ENCODE results near the gene PPWD1.
A peak's percentile ranks its signal among the peaks of the same experiment; 100 is the strongest.

The PPWD1 gene
- 58.6 to 76.9 (median 62.1) reads per million in 3 donors for total RNA-seq

DNA sequence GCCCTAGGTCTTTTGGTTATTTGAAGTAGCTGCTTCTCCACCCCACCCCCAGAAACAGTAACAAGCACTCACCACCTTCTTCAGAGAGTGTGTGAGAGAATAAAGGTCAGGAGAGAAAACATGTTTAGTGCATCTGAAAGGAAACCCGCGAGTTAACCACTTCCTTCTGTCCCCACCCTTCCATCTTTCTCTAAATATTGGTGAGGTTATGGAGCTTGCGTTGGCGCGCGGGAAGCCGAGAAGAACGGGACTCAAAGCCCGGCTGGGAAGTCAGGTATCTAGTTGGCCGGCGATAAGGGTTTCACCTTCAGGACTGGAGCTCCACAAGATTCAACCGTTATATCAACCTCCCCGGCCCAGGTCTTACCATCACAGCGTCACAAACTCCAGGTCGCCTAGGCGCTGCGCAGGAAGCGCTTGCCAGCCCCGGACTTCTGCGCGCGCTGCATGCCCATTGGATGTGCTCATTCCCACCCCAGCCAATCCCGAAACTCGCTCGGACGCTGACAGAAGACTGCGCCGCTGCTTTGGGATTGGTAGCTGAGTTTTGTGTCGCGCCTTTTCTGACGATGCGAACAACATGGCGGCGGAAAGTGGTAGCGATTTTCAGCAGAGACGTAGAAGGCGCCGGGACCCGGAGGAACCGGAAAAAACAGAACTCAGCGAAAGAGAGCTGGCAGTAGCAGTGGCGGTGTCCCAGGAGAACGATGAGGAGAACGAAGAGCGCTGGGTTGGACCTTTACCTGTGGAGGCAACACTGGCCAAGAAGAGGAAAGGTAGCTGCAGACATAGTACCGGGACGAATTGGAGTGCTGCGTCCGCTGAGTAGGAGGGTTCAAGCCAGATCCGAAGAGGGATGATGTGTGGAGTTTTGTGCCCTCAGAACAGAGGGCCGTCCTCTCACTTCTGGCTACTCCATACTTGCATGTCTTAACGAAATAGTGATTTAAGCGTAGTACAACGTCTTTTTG is at the start of gene PPWD1, which contains the start of gene CENPK:
Gene PPWD1, plus strand, starts transcription at position 566 of the 971 bp plus-strand sequence. Its CDS starts 15 bp downstream, at position 581.
Gene CENPK, minus strand, starts transcription at position 438 of the 971 bp plus-strand sequence. CDS start 8,261 bp downstream, outside the sequence.
- Histone ChIP-seq H3K4me1 (ENCODE audit: control insufficient read depth, insufficient read depth, low read length, poor library complexity, severe bottlenecking) (no peaks in the 10 kb centered on the region), H3K4me3 (ENCODE audit: insufficient read depth, low read depth, low read length, poor library complexity, severe bottlenecking) (peak within 1 kb of the TSS; percentile 85), H3K9me3 (ENCODE audit: control insufficient read depth, low read length) (no peaks in the 10 kb centered on the region), H3K27ac (ENCODE audit: insufficient read depth, low read length, poor library complexity, severe bottlenecking) (peak within 1 kb of the TSS; percentile 92), H3K27me3 (replicated peaks; ENCODE audit: control insufficient read depth, insufficient read depth, low read length, poor library complexity, severe bottlenecking) (no peaks in the 10 kb centered on the region), H3K36me3 (ENCODE audit: control insufficient read depth, insufficient read depth, low read length) (peaks cover 4% of the 10 kb centered on the region)
- DNase-seq = peak; percentile 90 to 92 (median 91)

DNA sequence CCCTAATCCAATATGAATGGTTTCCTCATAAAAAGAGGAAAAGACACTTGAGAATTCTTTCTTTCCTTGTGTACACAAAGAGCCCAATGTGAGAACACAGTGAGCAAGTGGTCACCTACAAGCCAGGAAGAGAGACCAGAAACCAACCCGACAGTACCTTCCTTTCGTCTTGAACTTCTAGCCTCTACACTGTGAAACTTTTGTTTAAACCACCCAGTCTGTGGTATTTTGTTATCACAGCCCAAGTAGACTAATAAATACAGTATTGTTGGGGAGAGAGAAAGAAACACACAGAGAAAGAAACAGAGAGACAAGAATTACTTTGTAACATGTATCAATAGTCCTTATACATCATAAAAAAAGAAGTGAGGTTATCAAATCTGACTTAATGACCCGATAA is 37.4 kb upstream of the PPWD1 start:
- Histone ChIP-seq H3K27me3 (replicated peaks; ENCODE audit: control insufficient read depth, insufficient read depth, low read length, poor library complexity, severe bottlenecking) (no peaks in the 10 kb centered on the region), H3K27ac (ENCODE audit: insufficient read depth, low read length, poor library complexity, severe bottlenecking) (no peak overlapping the region), H3K4me1 (ENCODE audit: control insufficient read depth, insufficient read depth, low read length, poor library complexity, severe bottlenecking) (no peaks in the 10 kb centered on the region), H3K36me3 (ENCODE audit: control insufficient read depth, insufficient read depth, low read length) (peaks cover 3% of the 10 kb centered on the region), H3K4me3 (ENCODE audit: insufficient read depth, low read depth, low read length, poor library complexity, severe bottlenecking) (no peak overlapping the region), H3K9me3 (ENCODE audit: control insufficient read depth, low read length) (no peaks in the 10 kb centered on the region)
- no peak for DNase-seq

DNA sequence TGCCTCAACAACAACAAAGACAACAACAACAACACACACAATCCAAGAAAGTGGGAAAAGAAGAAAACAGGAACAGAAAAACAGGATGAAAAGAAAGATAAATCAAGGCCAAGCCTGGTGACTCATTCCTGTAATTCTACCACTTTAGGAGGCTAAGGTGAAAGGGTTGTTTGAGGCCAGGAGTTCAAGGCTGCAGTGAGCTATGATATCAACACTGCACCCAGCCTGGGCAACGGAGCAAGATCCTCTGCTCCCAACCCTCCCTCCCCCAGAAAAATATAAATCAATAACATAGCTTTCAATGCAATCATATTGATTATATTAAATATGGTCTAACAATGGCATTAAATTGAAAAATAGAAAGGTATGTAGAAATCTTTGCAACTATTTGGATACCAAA is 32.2 kb upstream of the PPWD1 start:
- Histone ChIP-seq H3K27ac (ENCODE audit: insufficient read depth, low read length, poor library complexity, severe bottlenecking) (no peak overlapping the region), H3K4me3 (ENCODE audit: insufficient read depth, low read depth, low read length, poor library complexity, severe bottlenecking) (no peak overlapping the region), H3K4me1 (ENCODE audit: control insufficient read depth, insufficient read depth, low read length, poor library complexity, severe bottlenecking) (no peaks in the 10 kb centered on the region), H3K27me3 (replicated peaks; ENCODE audit: control insufficient read depth, insufficient read depth, low read length, poor library complexity, severe bottlenecking) (no peaks in the 10 kb centered on the region), H3K9me3 (ENCODE audit: control insufficient read depth, low read length) (no peaks in the 10 kb centered on the region), H3K36me3 (ENCODE audit: control insufficient read depth, insufficient read depth, low read length) (no peaks in the 10 kb centered on the region)
- no peak for DNase-seq

DNA sequence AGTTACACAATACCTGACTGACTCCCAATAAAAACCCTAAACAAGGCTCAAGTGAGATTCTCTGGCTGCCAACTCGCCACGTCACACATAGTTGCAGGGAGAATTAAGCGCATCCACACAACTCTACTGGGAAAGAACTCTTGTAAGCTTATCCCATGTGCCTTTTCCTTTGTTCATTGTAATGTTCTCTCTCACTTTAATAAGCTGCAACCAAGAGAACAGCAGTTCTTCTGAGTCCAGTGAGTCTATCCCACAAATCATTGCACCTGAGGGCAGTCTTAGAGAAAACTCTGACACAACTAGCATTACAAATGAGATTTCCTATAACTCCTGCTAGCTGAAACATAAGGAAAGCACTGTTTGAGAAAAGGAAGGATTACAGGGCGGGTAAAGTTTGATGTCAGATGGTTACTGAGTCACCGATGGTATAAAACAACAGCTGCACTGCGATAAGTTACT is 27.5 kb upstream of the PPWD1 start:
- Histone ChIP-seq H3K4me1 (ENCODE audit: control insufficient read depth, insufficient read depth, low read length, poor library complexity, severe bottlenecking) (no peaks in the 10 kb centered on the region), H3K9me3 (ENCODE audit: control insufficient read depth, low read length) (no peaks in the 10 kb centered on the region), H3K27me3 (replicated peaks; ENCODE audit: control insufficient read depth, insufficient read depth, low read length, poor library complexity, severe bottlenecking) (no peaks in the 10 kb centered on the region), H3K27ac (ENCODE audit: insufficient read depth, low read length, poor library complexity, severe bottlenecking) (no peak overlapping the region), H3K36me3 (ENCODE audit: control insufficient read depth, insufficient read depth, low read length) (no peaks in the 10 kb centered on the region), H3K4me3 (ENCODE audit: insufficient read depth, low read depth, low read length, poor library complexity, severe bottlenecking) (no peak overlapping the region)
- DNase-seq = no peak

DNA sequence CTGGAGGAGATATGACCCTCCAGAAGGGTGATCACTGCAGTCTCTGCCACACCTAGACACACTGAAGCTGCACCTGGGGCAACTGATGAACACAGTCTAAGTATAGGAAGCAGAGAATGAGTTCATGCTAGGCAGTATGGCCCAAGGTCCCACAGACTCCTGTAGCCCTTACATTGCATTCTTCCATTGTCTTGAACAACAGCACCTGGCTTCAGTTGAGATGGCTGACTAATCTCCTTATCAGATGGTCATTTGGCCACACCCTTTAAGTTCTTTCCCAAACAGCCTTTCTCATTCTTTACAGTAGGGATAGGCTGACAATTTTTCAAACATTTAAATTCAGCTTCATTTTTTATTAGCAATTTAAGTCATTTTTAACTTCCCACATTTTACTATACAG is 23.3 kb upstream of the PPWD1 start:
- Histone ChIP-seq H3K27me3 (replicated peaks; ENCODE audit: control insufficient read depth, insufficient read depth, low read length, poor library complexity, severe bottlenecking) (no peaks in the 10 kb centered on the region), H3K4me3 (ENCODE audit: insufficient read depth, low read depth, low read length, poor library complexity, severe bottlenecking) (no peak overlapping the region), H3K27ac (ENCODE audit: insufficient read depth, low read length, poor library complexity, severe bottlenecking) (no peak overlapping the region), H3K4me1 (ENCODE audit: control insufficient read depth, insufficient read depth, low read length, poor library complexity, severe bottlenecking) (no peaks in the 10 kb centered on the region), H3K9me3 (ENCODE audit: control insufficient read depth, low read length) (no peaks in the 10 kb centered on the region), H3K36me3 (ENCODE audit: control insufficient read depth, insufficient read depth, low read length) (peaks cover 11% of the 10 kb centered on the region)
- no peak for DNase-seq

DNA sequence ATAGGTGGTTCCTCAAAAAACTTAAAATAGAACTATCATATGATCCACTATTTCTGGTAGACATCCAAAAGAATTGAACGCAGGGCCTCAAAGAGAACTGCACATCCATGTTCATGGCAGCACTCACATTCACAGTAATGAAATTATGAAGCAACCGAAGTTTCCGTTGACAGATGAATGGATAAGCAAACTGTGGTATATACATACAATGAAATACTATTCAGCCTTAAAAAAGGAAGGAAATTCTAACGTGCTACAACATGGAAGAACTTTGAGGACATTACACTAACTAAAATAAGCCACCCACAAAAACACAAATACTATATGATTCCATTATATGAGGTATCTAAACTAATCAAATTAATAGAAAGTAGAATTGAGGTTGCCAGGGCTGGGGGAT is 18.6 kb upstream of the PPWD1 start:
- no peak overlapping the region for H3K4me3 ChIP-seq (ENCODE audit: insufficient read depth, low read depth, low read length, poor library complexity, severe bottlenecking)
- no peak for DNase-seq
- H3K36me3 ChIP-seq (ENCODE audit: control insufficient read depth, insufficient read depth, low read length) = peaks cover 17% of the 10 kb centered on the region
- H3K27ac ChIP-seq (ENCODE audit: insufficient read depth, low read length, poor library complexity, severe bottlenecking) = no peak overlapping the region
- H3K4me1 ChIP-seq (ENCODE audit: control insufficient read depth, insufficient read depth, low read length, poor library complexity, severe bottlenecking) = no peaks in the 10 kb centered on the region
- H3K9me3 ChIP-seq (ENCODE audit: control insufficient read depth, low read length) = no peaks in the 10 kb centered on the region
- H3K27me3 ChIP-seq (replicated peaks; ENCODE audit: control insufficient read depth, insufficient read depth, low read length, poor library complexity, severe bottlenecking) = no peaks in the 10 kb centered on the region

DNA sequence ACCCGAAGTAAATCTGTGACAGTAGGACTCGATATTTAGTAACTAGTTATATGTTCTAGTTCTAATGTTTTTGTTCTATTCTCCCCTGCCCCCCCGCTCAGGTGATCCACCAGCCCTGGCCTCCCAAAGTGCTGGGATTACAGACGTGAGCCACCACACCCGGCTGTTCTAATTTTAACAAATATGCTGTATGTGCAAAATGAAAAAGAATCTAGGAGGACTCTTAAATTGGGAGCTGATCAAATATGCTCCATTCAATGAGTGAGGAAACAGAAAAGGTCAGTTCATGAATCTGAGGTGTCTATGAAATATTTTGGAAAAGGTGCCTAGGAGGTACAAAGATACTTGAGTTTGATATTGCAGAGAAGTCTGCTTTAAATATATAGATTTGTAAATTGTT is 17.0 kb upstream of the PPWD1 start:
- Histone ChIP-seq H3K36me3 (ENCODE audit: control insufficient read depth, insufficient read depth, low read length) (peaks cover 16% of the 10 kb centered on the region), H3K9me3 (ENCODE audit: control insufficient read depth, low read length) (no peaks in the 10 kb centered on the region), H3K4me1 (ENCODE audit: control insufficient read depth, insufficient read depth, low read length, poor library complexity, severe bottlenecking) (no peaks in the 10 kb centered on the region), H3K27ac (ENCODE audit: insufficient read depth, low read length, poor library complexity, severe bottlenecking) (no peak overlapping the region), H3K4me3 (ENCODE audit: insufficient read depth, low read depth, low read length, poor library complexity, severe bottlenecking) (no peak overlapping the region), H3K27me3 (replicated peaks; ENCODE audit: control insufficient read depth, insufficient read depth, low read length, poor library complexity, severe bottlenecking) (no peaks in the 10 kb centered on the region)
- no peak for DNase-seq

DNA sequence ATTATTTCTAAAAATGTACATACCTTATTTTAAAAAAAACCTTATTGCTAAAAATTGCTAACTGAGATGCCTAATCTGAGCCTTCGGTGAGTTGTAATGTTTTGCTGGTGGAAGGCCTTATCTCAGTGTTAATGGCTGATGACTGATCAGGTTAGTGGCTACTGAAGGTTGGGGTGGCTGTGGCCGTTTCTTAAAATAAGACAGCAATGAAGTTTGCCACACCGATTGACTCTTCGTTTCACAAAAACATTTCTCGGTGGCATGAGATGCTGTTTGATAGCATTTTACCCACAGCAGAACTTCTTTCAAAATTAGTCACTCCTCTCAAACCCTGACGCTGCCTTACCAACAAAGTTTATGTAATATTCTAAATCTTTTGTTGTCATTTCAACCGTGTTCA is 14.8 kb upstream of the PPWD1 start:
- no peaks in the 10 kb centered on the region for H3K27me3 ChIP-seq (replicated peaks; ENCODE audit: control insufficient read depth, insufficient read depth, low read length, poor library complexity, severe bottlenecking)
- no peaks in the 10 kb centered on the region for H3K4me1 ChIP-seq (ENCODE audit: control insufficient read depth, insufficient read depth, low read length, poor library complexity, severe bottlenecking)
- DNase-seq = no peak
- no peak overlapping the region for H3K4me3 ChIP-seq (ENCODE audit: insufficient read depth, low read depth, low read length, poor library complexity, severe bottlenecking)
- H3K9me3 ChIP-seq (ENCODE audit: control insufficient read depth, low read length) = no peaks in the 10 kb centered on the region
- H3K27ac ChIP-seq (ENCODE audit: insufficient read depth, low read length, poor library complexity, severe bottlenecking) = no peak overlapping the region
- H3K36me3 ChIP-seq (ENCODE audit: control insufficient read depth, insufficient read depth, low read length) = peaks cover 12% of the 10 kb centered on the region

DNA sequence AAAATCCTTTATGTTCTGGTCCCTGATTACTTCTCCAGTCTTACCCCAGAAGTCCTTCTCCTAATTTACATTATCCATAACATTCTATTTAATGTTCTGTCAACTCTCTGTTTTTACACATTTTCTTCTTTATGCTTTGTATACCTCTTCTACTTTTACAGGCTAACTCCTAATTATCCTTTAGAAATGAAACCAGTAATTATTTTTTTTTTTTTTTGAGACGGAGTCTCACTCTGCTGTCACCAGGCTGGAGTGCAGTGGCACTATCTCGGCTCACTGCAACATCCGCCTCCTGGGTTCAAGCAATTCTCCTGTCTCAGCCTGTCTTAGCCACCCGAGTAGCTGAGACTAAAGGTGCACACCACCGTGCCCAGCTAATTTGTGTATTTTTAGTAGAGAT is 9.2 kb upstream of the PPWD1 start:
- DNase-seq = no peak
- Histone ChIP-seq H3K27me3 (replicated peaks; ENCODE audit: control insufficient read depth, insufficient read depth, low read length, poor library complexity, severe bottlenecking) (no peaks in the 10 kb centered on the region), H3K4me3 (ENCODE audit: insufficient read depth, low read depth, low read length, poor library complexity, severe bottlenecking) (no peak overlapping the region), H3K36me3 (ENCODE audit: control insufficient read depth, insufficient read depth, low read length) (peaks cover 11% of the 10 kb centered on the region), H3K9me3 (ENCODE audit: control insufficient read depth, low read length) (no peaks in the 10 kb centered on the region), H3K4me1 (ENCODE audit: control insufficient read depth, insufficient read depth, low read length, poor library complexity, severe bottlenecking) (no peaks in the 10 kb centered on the region), H3K27ac (ENCODE audit: insufficient read depth, low read length, poor library complexity, severe bottlenecking) (no peak overlapping the region)

DNA sequence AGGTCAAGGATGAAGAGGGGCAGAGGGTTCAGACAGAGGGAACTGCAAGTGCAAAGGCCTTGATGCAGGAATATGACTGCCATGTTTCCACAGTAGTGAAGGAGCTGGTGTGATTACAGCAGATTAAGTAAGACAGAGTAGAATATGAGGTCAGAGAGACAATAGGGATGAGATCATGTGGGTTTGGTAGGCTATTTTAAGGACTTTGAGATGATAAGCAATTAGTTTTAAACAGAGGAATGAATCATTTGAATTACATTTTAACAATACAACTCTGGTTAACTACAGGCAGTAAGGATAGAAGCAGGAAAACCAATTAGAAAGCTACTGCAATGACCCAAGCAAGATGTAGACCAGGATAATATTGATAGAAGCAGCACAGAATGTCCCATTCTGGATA is 7.8 kb upstream of the PPWD1 start:
- no peaks in the 10 kb centered on the region for H3K9me3 ChIP-seq (ENCODE audit: control insufficient read depth, low read length)
- no peak overlapping the region for H3K27ac ChIP-seq (ENCODE audit: insufficient read depth, low read length, poor library complexity, severe bottlenecking)
- no peak overlapping the region for H3K4me3 ChIP-seq (ENCODE audit: insufficient read depth, low read depth, low read length, poor library complexity, severe bottlenecking)
- DNase-seq = no peak
- H3K36me3 ChIP-seq (ENCODE audit: control insufficient read depth, insufficient read depth, low read length) = peaks cover 5% of the 10 kb centered on the region
- H3K4me1 ChIP-seq (ENCODE audit: control insufficient read depth, insufficient read depth, low read length, poor library complexity, severe bottlenecking) = no peaks in the 10 kb centered on the region
- no peaks in the 10 kb centered on the region for H3K27me3 ChIP-seq (replicated peaks; ENCODE audit: control insufficient read depth, insufficient read depth, low read length, poor library complexity, severe bottlenecking)

All from effector memory CD4-positive, alpha-beta T cell (primary cell).